Ovary (tissue), 9 donors: ENCODE data around the gene SHB. TPM values are rescaled to one million over a fixed set of nuclear protein-coding genes. Genes with fewer than 3 reads are reported as not detected.
A peak's percentile ranks its signal among the peaks of the same experiment; 100 is the strongest.

Experiments
- DNase-seq, 5 donors: peaks; one replicate each; pipeline ENCODE4 v3.0.0-alpha.2; 2019 to 2020
- H3K27ac ChIP-seq, 2 donors: fragments of 200-600 bp; one replicate each; pipeline versions ENCODE4 v1.5.1 to v1.8.0; 2019 to 2022
- H3K27me3 ChIP-seq: fragments of 200-600 bp; one replicate; pipeline ENCODE4 v1.8.0; 2022
- H3K36me3 ChIP-seq: fragments of 200-600 bp; sonication (generic); one replicate; pipeline ENCODE4 v1.5.1; 2019
- H3K4me1 ChIP-seq: one replicate; pipeline ENCODE4 v1.8.1; 2013; ENCODE audit warnings: mild to moderate bottlenecking, moderate library complexity; ENCODE audit not compliant: insufficient read depth
- H3K4me3 ChIP-seq: fragments of 200-600 bp; sonication (generic); one replicate; pipeline ENCODE4 v1.5.1; 2017
- H3K9me3 ChIP-seq, 2 donors: fragments of 200-600 bp in 1 of 2; sonication (generic) in 1 of 2; one replicate each; pipeline versions ENCODE4 v1.5.1 to v1.8.1; 2013 to 2019; ENCODE audit warnings: mild to moderate bottlenecking in 1 of 2, moderate library complexity in 1 of 2
- EP300 ChIP-seq: sonication (generic); formaldehyde crosslinking; IDR thresholded peaks from one replicate; pipeline ENCODE4 v1.6.1; 2017; ENCODE audit warnings: antibody characterized with exemption
- POLR2A ChIP-seq: fragments of 450-650 bp; IDR thresholded peaks from one replicate; pipeline ENCODE4 v1.6.1; 2017; ENCODE audit warnings: antibody characterized with exemption, mild to moderate bottlenecking, moderate library complexity
- WGBS, 3 donors: extraction: QIAGEN DNeasy Blood & Tissue Kit in 1 of 3; methylation state at CpG; one replicate each; pipeline versions ENCODE4 v1.1.5 to v1.1.7; 2013 to 2017; 5-methylcytosine and 5-hydroxymethylcytosine counted together
- intact Hi-C, 4 donors: fragments of 100-400 bp; cut with DNase I; formaldehyde crosslinking; loops; one replicate each; pipeline versions ENCODE4 v1.11.0 to v1.15.1; 2022 to 2023
- polyA plus RNA-seq, 2 donors: library from polyadenylated mRNA; stranded (reverse); fragments of 200-250 nt in 1 of 2; fragments of 350-450 nt in 1 of 2; fragmentation: Illumina TruSeq in 1 of 2; extraction: RNeasy Lipid Tissue Mini Kit (QIAGEN cat#74804) in 1 of 2; gene quantifications; one replicate each; pipeline ENCODE4 v1.2.3, GENCODE V29; 2013 to 2014
- total RNA-seq, 7 donors: library from RNA; depleted of rRNA in 2 of 7; stranded (reverse); fragments of >200 nt in 2 of 7; fragmentation: NEBNext Ultra II Directional in 3 of 7; extraction: Animal tissue kit (Norgen Biotek cat#: 25700) in 3 of 7; gene quantifications; one replicate each; pipeline versions ENCODE4 v1.1.0 to v1.2.4, GENCODE V29; 2016 to 2023
- TF ChIP-seq, protein P1 (sequence below), 3 donors: fragments of 450-650 bp in 2 of 3; fragments of 200-600 bp in 1 of 3; IDR thresholded peaks; one replicate each; pipeline versions ENCODE4 v1.5.1 to v1.8.0; 2016 to 2022; ENCODE audit warnings: antibody characterized with exemption in 3 of 3, mild to moderate bottlenecking in 1 of 3
- donor health status: DM: no; HTN: no; CAD: no; lungs with moderate emphysema.
- donor health status: DM: no; HTN: no; CAD: no.
- donor health status: Bipolar disorder and iron deficiency.
- donor health status: DM: yes; HTN: yes; CAD: no.
- donor health status: DM: no; HTN: no; CAD: no.
- donor health status: DM: yes; HTN: yes; CAD: no.

SHB gene
- total and polyA plus RNA-seq, 9 donors = 3.5 to 23.8 (median 9.0) TPM

DNA sequence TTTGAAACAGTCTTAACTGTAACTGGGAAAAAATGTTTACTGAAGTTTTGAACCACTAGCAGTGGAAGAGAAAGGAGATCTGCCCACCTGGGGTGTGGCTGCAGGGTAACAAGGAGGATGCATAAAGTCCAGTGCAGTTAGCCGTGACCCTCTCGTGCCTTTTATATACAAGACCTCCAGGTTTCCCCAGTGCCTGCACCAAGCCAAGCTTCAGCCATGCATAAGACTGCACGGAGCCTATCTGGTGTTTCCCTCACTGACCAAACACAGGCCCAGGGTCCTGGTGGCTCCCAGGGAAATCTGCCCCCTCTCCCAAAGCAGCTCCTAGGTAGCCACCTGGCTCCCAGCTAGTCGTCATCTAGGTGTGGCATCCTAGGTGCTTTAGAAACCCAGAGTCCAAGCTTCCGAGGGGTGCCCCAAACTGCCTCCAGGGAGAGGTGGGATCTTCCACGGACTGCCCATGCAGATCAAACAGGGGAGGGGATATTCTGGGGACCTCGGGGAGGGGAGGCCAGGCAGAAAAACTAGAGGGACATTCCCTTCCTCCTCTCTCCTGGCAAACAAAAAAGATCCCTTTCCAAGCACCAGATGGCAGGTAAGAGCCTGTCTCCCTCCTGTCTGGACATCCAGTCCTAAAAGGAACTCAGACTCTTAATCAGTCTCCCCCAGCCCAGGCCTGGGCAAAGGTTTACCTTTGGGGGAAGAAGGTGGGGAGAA, 2.7 kb downstream of the SHB start:
- Histone ChIP-seq H3K27ac (peak overlapping the region in 1 of 2 donors; percentile 6), H3K9me3 (no peaks in the 10 kb centered on the region), H3K36me3 (no peaks in the 10 kb centered on the region), H3K4me3 (peak overlapping the region; percentile 66), H3K4me1 (peaks cover 4% of the 10 kb centered on the region), H3K27me3 (no peaks in the 10 kb centered on the region)
- no peak for DNase-seq
- TF ChIP-seq, protein P1, sequence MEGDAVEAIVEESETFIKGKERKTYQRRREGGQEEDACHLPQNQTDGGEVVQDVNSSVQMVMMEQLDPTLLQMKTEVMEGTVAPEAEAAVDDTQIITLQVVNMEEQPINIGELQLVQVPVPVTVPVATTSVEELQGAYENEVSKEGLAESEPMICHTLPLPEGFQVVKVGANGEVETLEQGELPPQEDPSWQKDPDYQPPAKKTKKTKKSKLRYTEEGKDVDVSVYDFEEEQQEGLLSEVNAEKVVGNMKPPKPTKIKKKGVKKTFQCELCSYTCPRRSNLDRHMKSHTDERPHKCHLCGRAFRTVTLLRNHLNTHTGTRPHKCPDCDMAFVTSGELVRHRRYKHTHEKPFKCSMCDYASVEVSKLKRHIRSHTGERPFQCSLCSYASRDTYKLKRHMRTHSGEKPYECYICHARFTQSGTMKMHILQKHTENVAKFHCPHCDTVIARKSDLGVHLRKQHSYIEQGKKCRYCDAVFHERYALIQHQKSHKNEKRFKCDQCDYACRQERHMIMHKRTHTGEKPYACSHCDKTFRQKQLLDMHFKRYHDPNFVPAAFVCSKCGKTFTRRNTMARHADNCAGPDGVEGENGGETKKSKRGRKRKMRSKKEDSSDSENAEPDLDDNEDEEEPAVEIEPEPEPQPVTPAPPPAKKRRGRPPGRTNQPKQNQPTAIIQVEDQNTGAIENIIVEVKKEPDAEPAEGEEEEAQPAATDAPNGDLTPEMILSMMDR (IDR thresholded peaks at IDR 0.05) = no peak
- no peak for TF ChIP-seq POLR2A
- TF ChIP-seq EP300 = no peak
- 58 to 72% (median 71%) methylated on average over 7 of the region's 7 CpGs for WGBS, 3 donors
- intact Hi-C loops = loop anchor here in 3 of 4 donors (5.0 to 10.0 kb wide), 2 partner anchors 122 to 154 kb away; no protein-coding TSS in a partner anchor

DNA sequence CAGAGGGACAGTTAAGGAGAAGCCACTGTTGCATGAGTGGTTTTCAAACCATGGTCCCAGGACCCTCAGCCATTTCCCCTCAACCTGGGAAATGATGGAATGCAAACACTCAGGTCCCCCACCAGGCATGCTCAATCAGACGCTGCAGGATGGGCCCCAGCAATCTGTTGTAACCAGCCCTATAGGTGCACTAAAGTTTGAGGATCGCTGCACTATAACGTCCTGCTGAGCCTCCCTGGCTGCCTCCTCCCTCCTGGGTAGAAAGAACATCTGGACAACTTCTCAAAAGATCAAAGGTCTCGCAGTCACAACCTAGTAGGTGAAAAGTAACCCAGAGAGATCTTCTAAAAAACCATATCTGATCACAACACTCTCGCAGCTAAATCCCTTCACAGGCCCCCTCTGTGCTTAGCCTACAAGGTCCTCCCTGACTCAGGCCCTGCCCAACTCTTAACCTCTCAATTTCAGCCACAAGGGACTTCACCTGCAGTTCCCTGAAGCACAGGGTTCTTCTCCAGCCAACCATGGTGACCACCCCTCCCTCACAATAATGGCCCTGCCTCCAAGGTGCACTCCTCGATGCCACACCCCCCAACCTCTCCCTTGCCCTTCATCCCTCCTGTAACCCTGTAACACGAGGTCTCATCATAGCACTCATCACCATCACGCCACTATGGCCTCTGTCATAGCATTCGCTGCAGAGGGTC, 3.5 kb downstream of the SHB start:
- DNase-seq = no peak
- no peaks in the 10 kb centered on the region for H3K9me3 ChIP-seq
- H3K27me3 ChIP-seq = no peaks in the 10 kb centered on the region
- TF ChIP-seq POLR2A (no peak), EP300 (no peak)
- TF ChIP-seq, protein P1 (IDR thresholded peaks at IDR 0.05) = no peak
- H3K4me1 ChIP-seq = peaks cover 4% of the 10 kb centered on the region
- no peaks in the 10 kb centered on the region for H3K36me3 ChIP-seq
- H3K4me3 ChIP-seq = no peak overlapping the region
- H3K27ac ChIP-seq = no peak overlapping the region
- intact Hi-C loops = loop anchor here in 3 of 4 donors (5.0 to 10.0 kb wide), 2 partner anchors 121 to 153 kb away; no protein-coding TSS in a partner anchor
- WGBS, 3 donors = 78 to 81% (median 79%) methylated on average over 9 of the region's 9 CpGs

DNA sequence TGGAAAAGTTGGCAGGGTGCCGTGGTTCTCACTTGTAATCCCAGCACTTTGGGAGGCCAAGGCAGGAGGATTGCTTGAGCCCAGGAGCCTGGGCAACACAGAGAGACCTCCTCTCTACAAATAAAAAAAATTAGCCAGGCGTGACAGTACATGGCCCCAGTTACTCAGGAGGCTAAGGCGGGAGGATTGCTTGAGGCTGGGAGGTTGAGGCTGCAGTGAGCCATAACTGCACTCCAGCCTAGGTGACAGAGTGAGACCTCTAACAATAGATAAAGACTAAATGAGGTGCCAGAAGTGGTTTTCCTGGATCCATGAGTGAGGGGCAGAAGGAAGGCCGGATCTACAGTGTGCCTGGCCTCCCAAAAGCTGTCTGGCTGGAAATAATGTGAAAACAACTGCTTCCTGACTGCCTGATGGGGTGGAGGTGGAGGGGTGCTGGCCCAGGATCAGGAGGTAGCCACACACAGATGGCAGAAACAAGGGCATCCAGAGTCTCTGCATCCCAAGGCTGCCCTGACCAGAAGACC, 4.1 kb downstream of the SHB start:
- H3K9me3 ChIP-seq = no peaks in the 10 kb centered on the region
- no peak overlapping the region for H3K27ac ChIP-seq
- no peak for TF ChIP-seq EP300
- TF ChIP-seq, protein P1 (IDR thresholded peaks at IDR 0.05) = no peak
- no peak for TF ChIP-seq POLR2A
- H3K36me3 ChIP-seq = no peaks in the 10 kb centered on the region
- no peak for DNase-seq
- no peak overlapping the region for H3K4me3 ChIP-seq
- no peaks in the 10 kb centered on the region for H3K27me3 ChIP-seq
- H3K4me1 ChIP-seq = peaks cover 4% of the 10 kb centered on the region
- 88 to 93% (median 90%) methylated on average over 4 of the region's 4 CpGs for WGBS, 3 donors
- intact Hi-C loops = loop anchor here in 3 of 4 donors (5.0 to 10.0 kb wide), 2 partner anchors 120 to 153 kb away; no protein-coding TSS in a partner anchor

DNA sequence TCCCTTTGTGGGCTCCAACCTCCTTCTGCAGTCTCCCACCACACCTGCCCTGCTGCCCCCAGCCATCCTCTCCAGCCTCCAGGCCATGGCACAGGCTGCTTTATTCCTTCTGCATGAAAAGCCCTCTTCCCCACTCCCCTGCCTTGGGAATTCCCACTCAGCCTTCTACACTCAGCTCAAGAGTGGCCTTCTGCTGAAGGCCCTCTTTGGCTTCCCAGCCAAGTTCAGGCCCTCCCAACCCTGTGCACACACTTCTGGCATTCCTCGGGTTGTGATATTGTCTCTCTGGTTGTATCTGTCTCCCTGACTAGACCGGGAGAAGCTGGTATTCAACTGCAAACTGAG, 5.7 kb downstream of the SHB start:
- intact Hi-C loops = loop anchor here in 1 of 4 donors (10.0 kb wide), 1 partner anchor 119 kb away; no protein-coding TSS in a partner anchor
- WGBS, 3 donors = 19 to 31% (median 27%) methylated on average over 2 of the region's 2 CpGs
- no peak overlapping the region for H3K27ac ChIP-seq

More for the DNA sequence above, 5.7 kb downstream of the SHB start:
- Histone ChIP-seq H3K4me1 (peaks cover 2% of the 10 kb centered on the region), H3K9me3 (no peaks in the 10 kb centered on the region), H3K4me3 (no peak overlapping the region), H3K27me3 (no peaks in the 10 kb centered on the region), H3K36me3 (no peaks in the 10 kb centered on the region)
- DNase-seq = no peak
- TF ChIP-seq, protein P1 (IDR thresholded peaks at IDR 0.05) = no peak
- TF ChIP-seq POLR2A = no peak
- TF ChIP-seq EP300 = no peak
